IPS DF 6.9 (cell line): ENCODE results near the gene ACAP1.

Experiments
- DNase-seq: peaks from one replicate; pipeline ENCODE4 v3.0.0-alpha.2; 2013; ENCODE audit warnings: low read depth, low spot score
- H3K27ac ChIP-seq: one replicate; pipeline ENCODE4 v1.5.1; 2013; ENCODE audit warnings: low read length, control low read depth
- H3K27me3 ChIP-seq: 2 replicates; pipeline ENCODE4 v1.6.1; 2013; ENCODE audit warnings: mild to moderate bottlenecking, low read length; ENCODE audit not compliant: control insufficient read depth, insufficient read depth
- H3K36me3 ChIP-seq: 2 replicates; pipeline ENCODE4 v1.6.1; 2013; ENCODE audit warnings: low read length; ENCODE audit not compliant: control insufficient read depth, insufficient read depth
- H3K4me1 ChIP-seq: 2 replicates; pipeline ENCODE4 v1.6.1; 2013; ENCODE audit warnings: low read length; ENCODE audit not compliant: control insufficient read depth, insufficient read depth
- H3K4me3 ChIP-seq: 2 replicates; pipeline ENCODE4 v1.5.1; 2013; ENCODE audit warnings: mild to moderate bottlenecking, low read length
- H3K9me3 ChIP-seq: 2 replicates; pipeline ENCODE4 v1.6.1; 2013; ENCODE audit warnings: low read length, inconsistent platforms; ENCODE audit not compliant: control insufficient read depth, insufficient read depth
- WGBS: extraction: QIAGEN DNeasy Blood & Tissue Kit; methylation state at CpG from one replicate; pipeline ENCODE4 v1.1.7; 2013; ENCODE audit warnings: mixed read lengths, missing lambda C conversion rate; ENCODE audit not compliant: insufficient read length, insufficient coverage; 5-methylcytosine and 5-hydroxymethylcytosine counted together

Gene ACAP1

GRCh38 chr17:7346761-7347614, 10.7 kb downstream of the ACAP1 start:
- H3K4me1 ChIP-seq: peaks cover 3% of the 10 kb centered on the region; the same call in 1 of the 2 replicates
- no peak overlapping the region for H3K27ac ChIP-seq
- no peaks in the 10 kb centered on the region for H3K27me3 ChIP-seq
- H3K9me3 ChIP-seq: no peaks in the 10 kb centered on the region
- DNase-seq: no peak
- H3K4me3 ChIP-seq: no peak overlapping the region
- no peaks in the 10 kb centered on the region for H3K36me3 ChIP-seq
- WGBS: no CpG with 5 or more reads among the region's 18 CpGs

GRCh38 chr17:7347630-7348477, 11.5 kb downstream of the ACAP1 start:
- no CpG with 5 or more reads among the region's 19 CpGs for whole genome bisulfite sequencing
- H3K4me3 ChIP-seq: no peak overlapping the region
- no peak overlapping the region for H3K27ac ChIP-seq
- H3K9me3 ChIP-seq: no peaks in the 10 kb centered on the region
- H3K36me3 ChIP-seq: no peaks in the 10 kb centered on the region
- peaks cover 3% of the 10 kb centered on the region; the same call in 1 of the 2 replicates for H3K4me1 ChIP-seq
- H3K27me3 ChIP-seq: no peaks in the 10 kb centered on the region
- DNase-seq: no peak

- no peaks in the 10 kb centered on the region for H3K9me3 ChIP-seq
- H3K4me3 ChIP-seq: no peak overlapping the region
- H3K4me1 ChIP-seq: peaks cover 3% of the 10 kb centered on the region; the same call in 1 of the 2 replicates
- no CpG with 5 or more reads among the region's 19 CpGs for WGBS
- no peak overlapping the region for H3K27ac ChIP-seq
- H3K36me3 ChIP-seq: no peaks in the 10 kb centered on the region
- DNase-seq: no peak
- no peaks in the 10 kb centered on the region for H3K27me3 ChIP-seq
Observed at GRCh38 chr17:7348478-7349242, 12.3 kb downstream of the ACAP1 start.

GRCh38 chr17:7351665-7352502, 15.6 kb downstream of the ACAP1 start, which contains the start of gene KCTD11:
Gene KCTD11, plus strand, starts transcription at chr17:7352162.
- Histone ChIP-seq H3K4me1 (peaks cover 4% of the 10 kb centered on the region; the same call in 1 of the 2 replicates), H3K27me3 (no peaks in the 10 kb centered on the region), H3K9me3 (no peaks in the 10 kb centered on the region), H3K4me3 (peak within 1 kb of the TSS; percentile 69; the same call in 1 of the 2 replicates), H3K36me3 (no peaks in the 10 kb centered on the region), H3K27ac (no peak within 1 kb of the TSS)
- DNase-seq: no peak
- WGBS: no CpG with 5 or more reads among the region's 91 CpGs

- no peaks in the 10 kb centered on the region for H3K9me3 ChIP-seq
- no peaks in the 10 kb centered on the region for H3K27me3 ChIP-seq
- no peak for DNase-seq
- H3K36me3 ChIP-seq: no peaks in the 10 kb centered on the region
- H3K4me1 ChIP-seq: peaks cover 4% of the 10 kb centered on the region; the same call in 1 of the 2 replicates
- no CpG with 5 or more reads among the region's 10 CpGs for WGBS
- peak overlapping the region; percentile 69; the same call in 1 of the 2 replicates for H3K4me3 ChIP-seq
- H3K27ac ChIP-seq: no peak overlapping the region
Observed at GRCh38 chr17:7352503-7352889, 16.2 kb downstream of the ACAP1 start.

GRCh38 chr17:7352910-7353635, 16.7 kb downstream of the ACAP1 start:
- DNase-seq: no peak
- Histone ChIP-seq H3K9me3 (no peaks in the 10 kb centered on the region), H3K4me3 (no peak overlapping the region), H3K4me1 (peaks cover 4% of the 10 kb centered on the region; the same call in 1 of the 2 replicates), H3K27ac (no peak overlapping the region), H3K36me3 (no peaks in the 10 kb centered on the region), H3K27me3 (no peaks in the 10 kb centered on the region)
- WGBS: no CpG with 5 or more reads among the region's 37 CpGs

GRCh38 chr17:7354262-7354843, 18.0 kb downstream of the ACAP1 start:
- Histone ChIP-seq H3K4me3 (no peak overlapping the region), H3K36me3 (no peaks in the 10 kb centered on the region), H3K9me3 (no peaks in the 10 kb centered on the region), H3K27me3 (no peaks in the 10 kb centered on the region), H3K27ac (no peak overlapping the region), H3K4me1 (peaks cover 3% of the 10 kb centered on the region; the same call in 1 of the 2 replicates)
- whole genome bisulfite sequencing: no CpG with 5 or more reads among the region's 9 CpGs
- DNase-seq: no peak

- WGBS: no CpG with 5 or more reads among the region's 10 CpGs
- no peak for DNase-seq
- Histone ChIP-seq H3K27me3 (no peaks in the 10 kb centered on the region), H3K9me3 (no peaks in the 10 kb centered on the region), H3K27ac (no peak within 1 kb of the TSS), H3K4me1 (peaks cover 1% of the 10 kb centered on the region; the same call in 1 of the 2 replicates), H3K4me3 (no peak within 1 kb of the TSS), H3K36me3 (no peaks in the 10 kb centered on the region)
Observed at GRCh38 chr17:7355053-7355452, 18.7 kb downstream of the ACAP1 start, which contains the start of gene TMEM95. Gene TMEM95, plus strand, starts transcription at chr17:7355156. Its CDS starts 49 bp downstream, at chr17:7355205.

GRCh38 chr17:7355573-7355972, 19.2 kb downstream of the ACAP1 start:
- no peaks in the 10 kb centered on the region for H3K36me3 ChIP-seq
- H3K27me3 ChIP-seq: no peaks in the 10 kb centered on the region
- H3K27ac ChIP-seq: no peak overlapping the region
- no CpG with 5 or more reads among the region's 8 CpGs for WGBS
- no peaks in the 10 kb centered on the region for H3K9me3 ChIP-seq
- H3K4me1 ChIP-seq: peaks cover 1% of the 10 kb centered on the region; the same call in 1 of the 2 replicates
- no peak overlapping the region for H3K4me3 ChIP-seq
- DNase-seq: no peak
